Endothelial cell of umbilical vein (primary cell): Measurements from ENCODE around the gene ZNF764. TPM values are rescaled to one million over a fixed set of nuclear protein-coding genes. Genes with fewer than 3 reads are reported as not detected.

ENCODE experiments used
- BruUV-seq: library from RNA; stranded (reverse); fragments of 400-500 nt; replicated peaks from 2 replicates; lab custom pipeline; 2021; lab: Mats Ljungman, UMichigan
- CTCF ChIA-PET: fragments of 300-600, 350-600 bp; sonication (Branson Sonifier 250); formaldehyde crosslinking; loops from one replicate; lab custom pipeline; 2021; ENCODE audit warnings: antibody characterized with exemption, inconsistent platforms; lab: Charles Lee
- POLR2A ChIA-PET: fragments of 300-600, 350-600 bp; sonication (Branson Sonifier 250); formaldehyde crosslinking; loops from one replicate; lab custom pipeline; 2021; ENCODE audit warnings: antibody characterized with exemption, inconsistent platforms; lab: Charles Lee
- DNase-seq: peaks from one replicate; pipeline ENCODE4 v3.0.0-alpha.2; 2011; ENCODE audit warnings: low read depth, low spot score
- FAIRE-seq: peaks from 2 replicates; lab custom pipeline; 2011; peaks lifted over from hg19 to GRCh38; lab: Jason Lieb, UNC
- H2AFZ ChIP-seq: 2 replicates; pipeline ENCODE4 v1.6.0; 2012; ENCODE audit warnings: low read depth, low read length, control low read depth, inconsistent platforms
- H3K27ac ChIP-seq: 2 replicates; pipeline ENCODE4 v1.5.1; 2011; ENCODE audit warnings: low read depth, mild to moderate bottlenecking, control low read depth, low read length, moderate library complexity; ENCODE audit not compliant: insufficient read depth
- H3K27me3 ChIP-seq, 2 experiments: 2 replicates each; pipeline versions ENCODE4 v1.6.0 to v1.6.1; 2011; ENCODE audit warnings: low read length in 2 of 2, mixed read lengths in 1 of 2; ENCODE audit not compliant: control insufficient read depth in 2 of 2, insufficient read depth in 2 of 2
- H3K36me3 ChIP-seq, 2 experiments: 2 replicates in 1 of 2; 3 replicates in 1 of 2; pipeline ENCODE4 v1.5.1; 2011; ENCODE audit warnings: low read length in 2 of 2, mild to moderate bottlenecking in 1 of 2, moderate library complexity in 1 of 2; ENCODE audit not compliant: control insufficient read depth in 2 of 2, insufficient read depth in 2 of 2; ENCODE audit errors: extremely low read depth in 1 of 2
- H3K4me1 ChIP-seq: 3 replicates; pipeline ENCODE4 v1.5.1; 2011; ENCODE audit warnings: mild to moderate bottlenecking, low read length; ENCODE audit not compliant: control insufficient read depth, insufficient read depth; ENCODE audit errors: extremely low read depth
- H3K4me2 ChIP-seq: 2 replicates; pipeline ENCODE4 v1.6.1; 2011; ENCODE audit warnings: low read length, control low read depth, mixed read lengths; ENCODE audit not compliant: insufficient read depth
- H3K4me3 ChIP-seq, 3 experiments: fragments of 200-600 bp in 1 of 3; sonication (generic), shearing (Covaris generic) in 1 of 3; replicated peaks in 1 of 3; 2 replicates each; pipeline ENCODE4 v1.5.1; 2011 to 2016; ENCODE audit warnings: control low read depth in 3 of 3, low read length in 3 of 3, mild to moderate bottlenecking in 2 of 3, inconsistent platforms in 1 of 3, low read depth in 1 of 3, moderate library complexity in 1 of 3; ENCODE audit not compliant: insufficient read depth in 1 of 3
- H3K79me2 ChIP-seq: 2 replicates; pipeline ENCODE4 v1.6.0; 2012; ENCODE audit warnings: low read length, inconsistent platforms; ENCODE audit not compliant: control insufficient read depth, insufficient read depth
- H3K9ac ChIP-seq: replicated peaks from 2 replicates; pipeline ENCODE3; 2011; ENCODE audit warnings: low read length, control low read depth; ENCODE audit not compliant: insufficient read depth; ENCODE audit errors: extremely low read depth
- H3K9me1 ChIP-seq: replicated peaks from 3 replicates; pipeline ENCODE4 v1.6.0; 2011; ENCODE audit warnings: mild to moderate bottlenecking, low read length; ENCODE audit not compliant: control insufficient read depth, insufficient read depth; ENCODE audit errors: extremely low read depth
- H3K9me3 ChIP-seq: replicated peaks from 2 replicates; pipeline ENCODE4 v1.5.1; 2012; ENCODE audit warnings: low read length, inconsistent platforms; ENCODE audit not compliant: control insufficient read depth, insufficient read depth
- H4K20me1 ChIP-seq: replicated peaks from 2 replicates; pipeline ENCODE3; 2011; ENCODE audit warnings: mild to moderate bottlenecking, low read length; ENCODE audit not compliant: control insufficient read depth, insufficient read depth; ENCODE audit errors: extremely low read depth
- EZH2 ChIP-seq: IDR thresholded peaks from 2 replicates; pipeline ENCODE4 v1.6.1; 2012; ENCODE audit warnings: borderline replicate concordance, low read depth, mild to moderate bottlenecking, moderate library complexity, low read length, inconsistent platforms; ENCODE audit not compliant: severe bottlenecking
- FOS ChIP-seq: IDR thresholded peaks from 2 replicates; pipeline ENCODE4 v1.6.1; 2011; ENCODE audit warnings: mild to moderate bottlenecking, low read length, moderate library complexity, borderline replicate concordance; ENCODE audit not compliant: insufficient read depth
- GATA2 ChIP-seq: IDR thresholded peaks from 2 replicates; pipeline ENCODE4 v1.7.0; 2011; ENCODE audit warnings: low read depth, mild to moderate bottlenecking, moderate library complexity, mixed read lengths, low read length; ENCODE audit not compliant: insufficient read length, insufficient read depth
- JUN ChIP-seq: IDR thresholded peaks from 2 replicates; pipeline ENCODE4 v1.6.1; 2011; ENCODE audit warnings: borderline replicate concordance, low read depth; ENCODE audit not compliant: insufficient read length, insufficient read depth
- MYC ChIP-seq: IDR thresholded peaks from one replicate; pipeline ENCODE4 v1.6.1; 2011; ENCODE audit warnings: mild to moderate bottlenecking, low read depth, low read length
- POLR2A ChIP-seq: IDR thresholded peaks from 2 replicates; pipeline ENCODE4 v1.6.1; 2012; ENCODE audit warnings: low read depth, mild to moderate bottlenecking, control low read depth, low read length
- POLR2AphosphoS5 ChIP-seq: IDR thresholded peaks from 2 replicates; pipeline ENCODE4 v1.6.1; 2012; ENCODE audit warnings: low read depth, mild to moderate bottlenecking, control low read depth, low read length, moderate library complexity; ENCODE audit not compliant: insufficient read depth
- dilution Hi-C: fragments of 300-500 bp; cut with MboI; formaldehyde crosslinking; loops from one replicate; pipeline ENCODE4 v1.15.0; 2019; ENCODE audit warnings: low sequenced_read_pairs; ENCODE audit not compliant: extremely low pct_ligation_motif_present
- intact Hi-C: fragments of 100-400 bp; cut with micrococcal nuclease; formaldehyde crosslinking; loops from one replicate; pipeline ENCODE4 v1.10.0; 2022
- polyA plus RNA-seq, 4 experiments: library from polyadenylated mRNA; depleted of rRNA in 3 of 4; stranded (reverse) in 3 of 4; unstranded in 1 of 4; fragments of >200 nt; gene quantifications; 2 replicates each; pipeline versions ENCODE4 v1.2.1 to v1.2.3, GENCODE V29; 2011 to 2012; ENCODE audit warnings: missing spikeins in 1 of 4
- total RNA-seq: library from RNA; stranded (reverse); gene quantifications from 2 replicates; pipeline ENCODE4 v1.2.3, GENCODE V29; 2021
- TF ChIP-seq, protein P1 (sequence below): IDR thresholded peaks from 2 replicates; pipeline ENCODE4 v1.6.1; 2011; ENCODE audit not compliant: insufficient read depth, insufficient read length
- TF ChIP-seq, protein P2 (sequence below), 2 donors: IDR thresholded peaks; 1 replicate in 1 of 2; 2 replicates in 1 of 2; pipeline ENCODE4 v1.5.1; 2011; ENCODE audit warnings: low read length in 2 of 2, mild to moderate bottlenecking in 2 of 2, moderate library complexity in 2 of 2, control low read depth in 1 of 2, inconsistent platforms in 1 of 2, low read depth in 1 of 2; ENCODE audit not compliant: insufficient read depth in 1 of 2; ENCODE audit errors: extremely low read depth in 1 of 2

Gene ZNF764
- total and polyA plus RNA-seq, 2 donors (not counting 3 experiments of a cell fraction or from before 2014, with no cell fraction given): 5.0 to 12.1 TPM

DNA sequence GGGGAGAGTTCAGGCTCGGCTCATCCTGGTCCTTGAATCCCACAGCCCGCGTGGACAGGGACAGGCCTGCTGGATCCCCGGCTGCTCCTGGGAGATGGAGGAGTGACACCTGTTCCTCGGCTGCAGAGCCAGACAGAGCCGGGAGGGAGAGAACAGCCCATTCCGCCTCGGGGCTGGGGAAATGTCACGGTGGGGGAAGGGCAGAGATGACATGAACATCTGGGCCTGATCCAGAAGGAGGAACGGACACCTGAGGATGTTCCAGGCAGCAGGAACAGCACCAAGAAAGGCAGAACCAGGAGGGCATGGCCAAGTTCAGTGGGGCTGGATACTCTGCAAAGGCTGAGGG lies 2.1 kb downstream of the ZNF764 start:
- Histone ChIP-seq H3K9ac (no peak overlapping the region), H3K4me2 (no peak overlapping the region), H3K9me1 (no peaks in the 10 kb centered on the region), H4K20me1 (no peaks in the 10 kb centered on the region), H3K36me3 (peaks cover 3 to 9% of the 10 kb centered on the region in 2 experiments), H3K4me1 (peaks cover 12% of the 10 kb centered on the region), H3K4me3 (no peak overlapping the region), H3K9me3 (no peaks in the 10 kb centered on the region), H3K27ac (no peak overlapping the region), H2AFZ (no peak overlapping the region), H3K27me3 (no peaks in the 10 kb centered on the region), H3K79me2 (peaks cover 23% of the 10 kb centered on the region)
- TF ChIP-seq GATA2: no peak
- TF ChIP-seq, protein P1, sequence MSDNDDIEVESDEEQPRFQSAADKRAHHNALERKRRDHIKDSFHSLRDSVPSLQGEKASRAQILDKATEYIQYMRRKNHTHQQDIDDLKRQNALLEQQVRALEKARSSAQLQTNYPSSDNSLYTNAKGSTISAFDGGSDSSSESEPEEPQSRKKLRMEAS: no peak
- TF ChIP-seq EZH2: no peak
- TF ChIP-seq FOS: no peak
- no peak for TF ChIP-seq JUN
- TF ChIP-seq MYC: no peak
- no peak for TF ChIP-seq POLR2A
- no peak for TF ChIP-seq POLR2AphosphoS5
- TF ChIP-seq, protein P2, sequence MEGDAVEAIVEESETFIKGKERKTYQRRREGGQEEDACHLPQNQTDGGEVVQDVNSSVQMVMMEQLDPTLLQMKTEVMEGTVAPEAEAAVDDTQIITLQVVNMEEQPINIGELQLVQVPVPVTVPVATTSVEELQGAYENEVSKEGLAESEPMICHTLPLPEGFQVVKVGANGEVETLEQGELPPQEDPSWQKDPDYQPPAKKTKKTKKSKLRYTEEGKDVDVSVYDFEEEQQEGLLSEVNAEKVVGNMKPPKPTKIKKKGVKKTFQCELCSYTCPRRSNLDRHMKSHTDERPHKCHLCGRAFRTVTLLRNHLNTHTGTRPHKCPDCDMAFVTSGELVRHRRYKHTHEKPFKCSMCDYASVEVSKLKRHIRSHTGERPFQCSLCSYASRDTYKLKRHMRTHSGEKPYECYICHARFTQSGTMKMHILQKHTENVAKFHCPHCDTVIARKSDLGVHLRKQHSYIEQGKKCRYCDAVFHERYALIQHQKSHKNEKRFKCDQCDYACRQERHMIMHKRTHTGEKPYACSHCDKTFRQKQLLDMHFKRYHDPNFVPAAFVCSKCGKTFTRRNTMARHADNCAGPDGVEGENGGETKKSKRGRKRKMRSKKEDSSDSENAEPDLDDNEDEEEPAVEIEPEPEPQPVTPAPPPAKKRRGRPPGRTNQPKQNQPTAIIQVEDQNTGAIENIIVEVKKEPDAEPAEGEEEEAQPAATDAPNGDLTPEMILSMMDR (IDR thresholded peaks at IDR 0.05; ENCODE audit: extremely low read depth in 1 of 2, insufficient read depth in 1 of 2, low read depth in 1 of 2, low read length in 2 of 2): no peak
- intact Hi-C loops (no loop called here), dilution Hi-C loops (no loop called here)
- FAIRE-seq (no peak), DNase-seq (no peak)
- CTCF ChIA-PET: no interaction called here
- no TSS peak for BruUV-seq
- POLR2A ChIA-PET: no interaction called here
